GM12878 (cell line): Measurements from ENCODE around the gene MTNR1A. TPM values are rescaled to one million over a fixed set of nuclear protein-coding genes. Genes with fewer than 3 reads are reported as not detected.

Experiments
- polyA plus RNA-seq, 11 experiments: library from polyadenylated mRNA; depleted of rRNA in 4 of 11; unstranded in 6 of 11; stranded (reverse) in 5 of 11; fragments of >200 nt; fragmentation: Nextera tagmentation in 4 of 11; fragmentation: Illumina TruSeq in 1 of 11; extraction: Ambion mirVana in 4 of 11; extraction: Trizol in 1 of 11; gene quantifications; 1 replicate in 1 of 11; 2 replicates in 10 of 11; pipeline versions ENCODE4 v1.2.1 to v1.2.3, GENCODE V29; 2011 to 2016; ENCODE audit warnings: inconsistent platforms in 2 of 11, missing spikeins in 2 of 11, low read depth in 1 of 11
- small RNA-seq: library from RNA; depleted of rRNA; stranded (forward); fragments of <200 nt; gene quantifications from one replicate; pipeline ENCODE3, GENCODE V24; 2014
- total RNA-seq, 4 experiments: library from RNA; depleted of rRNA in 3 of 4; stranded (reverse); fragments of >200 nt in 3 of 4; fragmentation: Illumina TruSeq in 1 of 4; extraction: Trizol in 1 of 4; gene quantifications; 2 replicates each; pipeline versions ENCODE4 v1.2.1 to v1.2.3, GENCODE V29; 2013 to 2021

The MTNR1A gene
- total and polyA plus RNA-seq, 10 of the 15 experiments (the other 5 are each of a cell fraction or from before 2014, with no cell fraction given): 0.14 TPM; not detected in 9

Small RNA genes lying within 50 kb of the gene (small RNA-seq; reads per million reads assigned to genes)
- gene RNU6-1055P: not detected

Other genes starting within 250 kb of the MTNR1A start
- gene FAT1, start 168.3 kb upstream of the MTNR1A start, total RNA-seq (2014; rRNA removed): 0.11 and 0.54 TPM in 2 replicates
- gene FAT1, start 168.3 kb upstream of the MTNR1A start, total RNA-seq (2014; rRNA removed; fragmentation: Illumina TruSeq; extraction: Trizol): 0.04 and 0.41 TPM in 2 replicates
- gene FAT1, start 168.3 kb upstream of the MTNR1A start, total RNA-seq (2021): 0.58 and 0.69 TPM in 2 replicates
- gene FAT1, start 168.3 kb upstream of the MTNR1A start, polyA plus RNA-seq (2011; rRNA removed): 10.6 and 11.8 TPM in 2 replicates
- gene FAT1, start 168.3 kb upstream of the MTNR1A start, polyA plus RNA-seq (2014; fragmentation: Illumina TruSeq; extraction: Trizol): 0.07 and 0.08 TPM in 2 replicates
- under 1 TPM in 1 of 2 experiments, not detected in 1; 0.08 TPM for gene FAT1, start 168.3 kb upstream of the MTNR1A start, polyA plus RNA-seq (2014; fragmentation: Nextera tagmentation; extraction: Ambion mirVana)
- 0.03 and 0.14 TPM in 2 replicates for gene FAT1, start 168.3 kb upstream of the MTNR1A start, polyA plus RNA-seq (2014; rRNA removed)
- gene FAT1, start 168.3 kb upstream of the MTNR1A start, polyA plus RNA-seq (2016; fragmentation: Nextera tagmentation; extraction: Ambion mirVana): under 1 TPM; 0.04 to 0.12 TPM